ENCODE results near the gene CFDP1.

CFDP1 gene

GRCh38 chr16:75343941-75344340 is 89.4 kb downstream of the CFDP1 start:
- H3K4me3 ChIP-seq (ENCODE audit: low read depth, low read length), result no peak overlapping the region
- DNase-seq (ENCODE audit: low read depth), result no peak
- TF ChIP-seq, protein P1, sequence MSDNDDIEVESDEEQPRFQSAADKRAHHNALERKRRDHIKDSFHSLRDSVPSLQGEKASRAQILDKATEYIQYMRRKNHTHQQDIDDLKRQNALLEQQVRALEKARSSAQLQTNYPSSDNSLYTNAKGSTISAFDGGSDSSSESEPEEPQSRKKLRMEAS (IDR thresholded peaks at IDR 0.05; ENCODE audit: low read depth, low read length), result no peak
- no peak for TF ChIP-seq POLR2A (IDR thresholded peaks at IDR 0.05; ENCODE audit: extremely low read depth, insufficient read length)

DNA sequence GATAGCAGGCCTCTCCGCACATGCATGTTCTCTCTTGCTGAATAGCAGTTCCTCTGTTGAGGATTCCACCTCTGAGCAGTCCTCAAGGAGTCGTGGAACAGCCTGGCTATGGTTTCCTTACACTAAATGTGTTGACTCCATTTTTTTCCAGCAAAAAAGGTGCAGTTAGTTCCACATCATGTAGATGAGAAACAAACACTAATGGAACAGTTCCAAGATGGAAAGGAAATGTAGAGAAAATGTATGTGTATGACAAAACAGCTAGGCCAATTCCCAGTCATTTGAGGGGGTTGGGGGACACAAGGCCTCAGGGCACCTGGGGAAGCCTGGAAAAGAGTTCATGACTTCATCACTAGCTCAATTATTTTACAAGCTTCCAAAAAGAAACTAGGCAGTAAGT is 90.0 kb downstream of the CFDP1 start:
- TF ChIP-seq POLR2A (IDR thresholded peaks at IDR 0.05; ENCODE audit: extremely low read depth, insufficient read length), result no peak
- no peak for TF ChIP-seq MYC (IDR thresholded peaks at IDR 0.05; ENCODE audit: low read depth, low read length)
- TF ChIP-seq, protein P1 (IDR thresholded peaks at IDR 0.05; ENCODE audit: low read depth, low read length), result no peak
- TF ChIP-seq, protein P2, sequence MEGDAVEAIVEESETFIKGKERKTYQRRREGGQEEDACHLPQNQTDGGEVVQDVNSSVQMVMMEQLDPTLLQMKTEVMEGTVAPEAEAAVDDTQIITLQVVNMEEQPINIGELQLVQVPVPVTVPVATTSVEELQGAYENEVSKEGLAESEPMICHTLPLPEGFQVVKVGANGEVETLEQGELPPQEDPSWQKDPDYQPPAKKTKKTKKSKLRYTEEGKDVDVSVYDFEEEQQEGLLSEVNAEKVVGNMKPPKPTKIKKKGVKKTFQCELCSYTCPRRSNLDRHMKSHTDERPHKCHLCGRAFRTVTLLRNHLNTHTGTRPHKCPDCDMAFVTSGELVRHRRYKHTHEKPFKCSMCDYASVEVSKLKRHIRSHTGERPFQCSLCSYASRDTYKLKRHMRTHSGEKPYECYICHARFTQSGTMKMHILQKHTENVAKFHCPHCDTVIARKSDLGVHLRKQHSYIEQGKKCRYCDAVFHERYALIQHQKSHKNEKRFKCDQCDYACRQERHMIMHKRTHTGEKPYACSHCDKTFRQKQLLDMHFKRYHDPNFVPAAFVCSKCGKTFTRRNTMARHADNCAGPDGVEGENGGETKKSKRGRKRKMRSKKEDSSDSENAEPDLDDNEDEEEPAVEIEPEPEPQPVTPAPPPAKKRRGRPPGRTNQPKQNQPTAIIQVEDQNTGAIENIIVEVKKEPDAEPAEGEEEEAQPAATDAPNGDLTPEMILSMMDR (IDR thresholded peaks at IDR 0.05; ENCODE audit: low read depth, low read length), result no peak

DNA sequence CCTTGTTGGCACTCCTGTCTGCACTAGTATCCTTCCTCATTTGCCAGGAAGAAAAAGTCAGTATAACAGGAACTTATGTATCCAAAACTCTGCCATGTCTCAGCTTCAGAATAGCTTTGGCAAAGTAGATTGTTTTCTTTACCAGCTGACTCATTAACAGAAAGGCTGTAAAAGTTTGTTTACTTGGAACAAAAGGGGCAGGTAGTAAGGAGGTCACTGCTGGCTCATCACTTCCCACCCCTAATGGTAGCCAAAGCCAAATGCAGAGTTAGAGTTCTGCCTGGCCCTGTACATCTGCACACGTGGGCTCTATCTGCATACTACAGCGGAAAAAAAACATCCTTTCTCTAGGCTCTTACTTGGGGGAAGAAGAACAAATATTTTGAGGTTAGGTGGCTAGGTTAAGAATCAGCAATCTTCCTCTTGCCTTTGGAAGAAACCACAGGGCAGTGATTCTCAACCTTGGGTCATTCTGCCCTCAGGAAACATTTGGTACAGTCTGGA is 90.9 kb downstream of the CFDP1 start:
- TF ChIP-seq MYC (IDR thresholded peaks at IDR 0.05; ENCODE audit: low read depth, low read length) (no peak), POLR2A (IDR thresholded peaks at IDR 0.05; ENCODE audit: extremely low read depth, insufficient read length) (no peak)
- TF ChIP-seq, protein P1 (IDR thresholded peaks at IDR 0.05; ENCODE audit: low read depth, low read length), result no peak
- TF ChIP-seq, protein P2 (IDR thresholded peaks at IDR 0.05; ENCODE audit: low read depth, low read length), result no peak
- DNase-seq (ENCODE audit: low read depth), result no peak
- no peak overlapping the region for H3K4me3 ChIP-seq (ENCODE audit: low read depth, low read length)

More for the DNA sequence above, 90.0 kb downstream of the CFDP1 start:
- no peak overlapping the region for H3K4me3 ChIP-seq (ENCODE audit: low read depth, low read length)
- DNase-seq (ENCODE audit: low read depth), result no peak

- no peak overlapping the region for H3K4me3 ChIP-seq (ENCODE audit: low read depth, low read length)
- no peak for DNase-seq (ENCODE audit: low read depth)
- TF ChIP-seq MYC (IDR thresholded peaks at IDR 0.05; ENCODE audit: low read depth, low read length), result no peak
These were observed 91.6 kb downstream of the CFDP1 start for GRCh38 chr16:75341564-75342307.

DNA sequence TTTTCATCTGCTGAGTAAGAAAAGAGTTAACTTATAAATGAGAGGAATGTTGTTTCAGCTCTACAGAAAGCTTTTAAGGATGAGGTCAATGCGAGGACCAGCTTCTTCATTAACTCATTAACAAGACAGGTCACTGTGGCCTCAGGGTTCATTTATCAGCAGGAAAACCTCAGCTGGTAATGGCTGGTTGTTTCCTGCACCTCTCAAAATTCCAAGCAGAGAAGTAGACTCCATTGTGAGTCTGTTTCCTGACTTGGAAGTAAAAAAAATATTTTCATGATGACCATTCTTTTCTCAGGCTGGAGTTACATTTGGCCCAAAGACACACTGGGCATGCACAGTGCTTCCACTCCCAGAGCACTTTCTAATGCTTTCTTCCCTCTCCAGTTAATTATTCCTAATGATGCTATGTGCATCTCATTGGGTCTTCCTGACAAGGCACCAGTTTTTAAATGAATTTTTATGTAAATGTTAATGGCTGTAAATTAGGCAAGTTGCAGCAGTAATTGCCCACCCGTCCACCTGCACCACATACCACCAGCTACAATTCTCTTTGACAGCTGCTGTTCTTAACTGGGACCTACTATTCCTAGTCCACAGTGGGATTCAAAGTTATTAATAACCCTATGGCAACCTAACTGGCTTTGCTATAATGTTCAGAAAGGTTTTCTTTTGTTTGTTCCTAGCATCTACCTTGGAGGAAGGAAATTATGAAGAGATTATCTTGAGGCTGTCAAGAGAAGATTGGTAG is 92.4 kb downstream of the CFDP1 start:
- no peak overlapping the region for H3K4me3 ChIP-seq (ENCODE audit: low read depth, low read length)
- no peak for TF ChIP-seq MYC (IDR thresholded peaks at IDR 0.05; ENCODE audit: low read depth, low read length)
- no peak for DNase-seq (ENCODE audit: low read depth)

- no peak overlapping the region for H3K4me3 ChIP-seq (ENCODE audit: low read depth, low read length)
- DNase-seq (ENCODE audit: low read depth), result no peak
- no peak for TF ChIP-seq MYC (IDR thresholded peaks at IDR 0.05; ENCODE audit: low read depth, low read length)
- no peak for TF ChIP-seq POLR2A (IDR thresholded peaks at IDR 0.05; ENCODE audit: extremely low read depth, insufficient read length)
- TF ChIP-seq, protein P2 (IDR thresholded peaks at IDR 0.05; ENCODE audit: low read depth, low read length), result no peak
- TF ChIP-seq, protein P1 (IDR thresholded peaks at IDR 0.05; ENCODE audit: low read depth, low read length), result no peak
These were observed 95.9 kb downstream of the CFDP1 start for GRCh38 chr16:75337430-75337829.

DNA sequence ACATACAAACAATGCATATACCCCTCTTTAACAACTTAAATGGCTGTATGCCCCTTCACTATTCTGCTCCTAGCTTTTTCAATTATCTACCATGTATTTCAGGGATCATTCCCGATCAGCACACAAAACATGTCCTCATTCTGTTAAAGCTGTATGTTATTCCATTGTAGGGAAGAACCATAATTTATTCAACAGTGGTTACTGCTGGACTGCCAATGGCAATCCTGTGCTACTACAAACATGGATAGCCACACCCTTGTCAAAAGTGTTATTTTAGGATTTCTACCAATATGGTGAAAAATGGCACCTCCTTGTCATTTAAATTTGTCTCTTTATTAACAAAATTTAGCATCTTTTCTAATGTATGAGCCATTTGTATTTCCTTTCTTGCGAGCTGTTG is 96.8 kb downstream of the CFDP1 start:
- no peak overlapping the region for H3K4me3 ChIP-seq (ENCODE audit: low read depth, low read length)
- DNase-seq (ENCODE audit: low read depth), result no peak
- no peak for TF ChIP-seq POLR2A (IDR thresholded peaks at IDR 0.05; ENCODE audit: extremely low read depth, insufficient read length)
- TF ChIP-seq, protein P2 (IDR thresholded peaks at IDR 0.05; ENCODE audit: low read depth, low read length), result no peak
- TF ChIP-seq, protein P1 (IDR thresholded peaks at IDR 0.05; ENCODE audit: low read depth, low read length), result no peak
- TF ChIP-seq MYC (IDR thresholded peaks at IDR 0.05; ENCODE audit: low read depth, low read length), result no peak
